Endothelial cell of umbilical vein (primary cell): Measurements from ENCODE around the gene MDGA2. TPM values are rescaled to one million over a fixed set of nuclear protein-coding genes. Genes with fewer than 3 reads are reported as not detected.

Source experiments
- BruUV-seq: library from RNA; stranded (reverse); fragments of 400-500 nt; replicated peaks from 2 replicates; lab custom pipeline; 2021; lab: Mats Ljungman, UMichigan
- CTCF ChIA-PET: fragments of 300-600, 350-600 bp; sonication (Branson Sonifier 250); formaldehyde crosslinking; loops from one replicate; lab custom pipeline; 2021; ENCODE audit warnings: antibody characterized with exemption, inconsistent platforms; lab: Charles Lee
- POLR2A ChIA-PET: fragments of 300-600, 350-600 bp; sonication (Branson Sonifier 250); formaldehyde crosslinking; loops from one replicate; lab custom pipeline; 2021; ENCODE audit warnings: antibody characterized with exemption, inconsistent platforms; lab: Charles Lee
- DNase-seq: peaks from one replicate; pipeline ENCODE4 v3.0.0-alpha.2; 2011; ENCODE audit warnings: low read depth, low spot score
- FAIRE-seq: peaks from 2 replicates; lab custom pipeline; 2011; peaks lifted over from hg19 to GRCh38; lab: Jason Lieb, UNC
- H2AFZ ChIP-seq: 2 replicates; pipeline ENCODE4 v1.6.0; 2012; ENCODE audit warnings: low read depth, low read length, control low read depth, inconsistent platforms
- H3K27ac ChIP-seq: 2 replicates; pipeline ENCODE4 v1.5.1; 2011; ENCODE audit warnings: low read depth, mild to moderate bottlenecking, control low read depth, low read length, moderate library complexity; ENCODE audit not compliant: insufficient read depth
- H3K27me3 ChIP-seq, 2 experiments: 2 replicates each; pipeline versions ENCODE4 v1.6.0 to v1.6.1; 2011; ENCODE audit warnings: low read length in 2 of 2, mixed read lengths in 1 of 2; ENCODE audit not compliant: control insufficient read depth in 2 of 2, insufficient read depth in 2 of 2
- H3K36me3 ChIP-seq, 2 experiments: 2 replicates in 1 of 2; 3 replicates in 1 of 2; pipeline ENCODE4 v1.5.1; 2011; ENCODE audit warnings: low read length in 2 of 2, mild to moderate bottlenecking in 1 of 2, moderate library complexity in 1 of 2; ENCODE audit not compliant: control insufficient read depth in 2 of 2, insufficient read depth in 2 of 2; ENCODE audit errors: extremely low read depth in 1 of 2
- H3K4me1 ChIP-seq: 3 replicates; pipeline ENCODE4 v1.5.1; 2011; ENCODE audit warnings: mild to moderate bottlenecking, low read length; ENCODE audit not compliant: control insufficient read depth, insufficient read depth; ENCODE audit errors: extremely low read depth
- H3K4me2 ChIP-seq: 2 replicates; pipeline ENCODE4 v1.6.1; 2011; ENCODE audit warnings: low read length, control low read depth, mixed read lengths; ENCODE audit not compliant: insufficient read depth
- H3K4me3 ChIP-seq, 3 experiments: fragments of 200-600 bp in 1 of 3; sonication (generic), shearing (Covaris generic) in 1 of 3; replicated peaks in 1 of 3; 2 replicates each; pipeline ENCODE4 v1.5.1; 2011 to 2016; ENCODE audit warnings: control low read depth in 3 of 3, low read length in 3 of 3, mild to moderate bottlenecking in 2 of 3, inconsistent platforms in 1 of 3, low read depth in 1 of 3, moderate library complexity in 1 of 3; ENCODE audit not compliant: insufficient read depth in 1 of 3
- H3K79me2 ChIP-seq: 2 replicates; pipeline ENCODE4 v1.6.0; 2012; ENCODE audit warnings: low read length, inconsistent platforms; ENCODE audit not compliant: control insufficient read depth, insufficient read depth
- H3K9ac ChIP-seq: replicated peaks from 2 replicates; pipeline ENCODE3; 2011; ENCODE audit warnings: low read length, control low read depth; ENCODE audit not compliant: insufficient read depth; ENCODE audit errors: extremely low read depth
- H3K9me1 ChIP-seq: replicated peaks from 3 replicates; pipeline ENCODE4 v1.6.0; 2011; ENCODE audit warnings: mild to moderate bottlenecking, low read length; ENCODE audit not compliant: control insufficient read depth, insufficient read depth; ENCODE audit errors: extremely low read depth
- H3K9me3 ChIP-seq: replicated peaks from 2 replicates; pipeline ENCODE4 v1.5.1; 2012; ENCODE audit warnings: low read length, inconsistent platforms; ENCODE audit not compliant: control insufficient read depth, insufficient read depth
- H4K20me1 ChIP-seq: replicated peaks from 2 replicates; pipeline ENCODE3; 2011; ENCODE audit warnings: mild to moderate bottlenecking, low read length; ENCODE audit not compliant: control insufficient read depth, insufficient read depth; ENCODE audit errors: extremely low read depth
- CTCF ChIP-seq, 2 donors: IDR thresholded peaks; 1 replicate in 1 of 2; 2 replicates in 1 of 2; pipeline ENCODE4 v1.5.1; 2011; ENCODE audit warnings: low read length in 2 of 2, mild to moderate bottlenecking in 2 of 2, moderate library complexity in 2 of 2, control low read depth in 1 of 2, inconsistent platforms in 1 of 2, low read depth in 1 of 2; ENCODE audit not compliant: insufficient read depth in 1 of 2; ENCODE audit errors: extremely low read depth in 1 of 2
- EZH2 ChIP-seq: IDR thresholded peaks from 2 replicates; pipeline ENCODE4 v1.6.1; 2012; ENCODE audit warnings: borderline replicate concordance, low read depth, mild to moderate bottlenecking, moderate library complexity, low read length, inconsistent platforms; ENCODE audit not compliant: severe bottlenecking
- FOS ChIP-seq: IDR thresholded peaks from 2 replicates; pipeline ENCODE4 v1.6.1; 2011; ENCODE audit warnings: mild to moderate bottlenecking, low read length, moderate library complexity, borderline replicate concordance; ENCODE audit not compliant: insufficient read depth
- GATA2 ChIP-seq: IDR thresholded peaks from 2 replicates; pipeline ENCODE4 v1.7.0; 2011; ENCODE audit warnings: low read depth, mild to moderate bottlenecking, moderate library complexity, mixed read lengths, low read length; ENCODE audit not compliant: insufficient read length, insufficient read depth
- JUN ChIP-seq: IDR thresholded peaks from 2 replicates; pipeline ENCODE4 v1.6.1; 2011; ENCODE audit warnings: borderline replicate concordance, low read depth; ENCODE audit not compliant: insufficient read length, insufficient read depth
- MAX ChIP-seq: IDR thresholded peaks from 2 replicates; pipeline ENCODE4 v1.6.1; 2011; ENCODE audit not compliant: insufficient read depth, insufficient read length
- MYC ChIP-seq: IDR thresholded peaks from one replicate; pipeline ENCODE4 v1.6.1; 2011; ENCODE audit warnings: mild to moderate bottlenecking, low read depth, low read length
- POLR2A ChIP-seq: IDR thresholded peaks from 2 replicates; pipeline ENCODE4 v1.6.1; 2012; ENCODE audit warnings: low read depth, mild to moderate bottlenecking, control low read depth, low read length
- POLR2AphosphoS5 ChIP-seq: IDR thresholded peaks from 2 replicates; pipeline ENCODE4 v1.6.1; 2012; ENCODE audit warnings: low read depth, mild to moderate bottlenecking, control low read depth, low read length, moderate library complexity; ENCODE audit not compliant: insufficient read depth
- dilution Hi-C: fragments of 300-500 bp; cut with MboI; formaldehyde crosslinking; loops from one replicate; pipeline ENCODE4 v1.15.0; 2019; ENCODE audit warnings: low sequenced_read_pairs; ENCODE audit not compliant: extremely low pct_ligation_motif_present
- intact Hi-C: fragments of 100-400 bp; cut with micrococcal nuclease; formaldehyde crosslinking; loops from one replicate; pipeline ENCODE4 v1.10.0; 2022
- polyA plus RNA-seq, 4 experiments: library from polyadenylated mRNA; depleted of rRNA in 3 of 4; stranded (reverse) in 3 of 4; unstranded in 1 of 4; fragments of >200 nt; gene quantifications; 2 replicates each; pipeline versions ENCODE4 v1.2.1 to v1.2.3, GENCODE V29; 2011 to 2012; ENCODE audit warnings: missing spikeins in 1 of 4
- total RNA-seq: library from RNA; stranded (reverse); gene quantifications from 2 replicates; pipeline ENCODE4 v1.2.3, GENCODE V29; 2021

The MDGA2 gene
- total and polyA plus RNA-seq, 2 donors (not counting 3 experiments of a cell fraction or from before 2014, with no cell fraction given), result not detected

GRCh38 chr14:47567273-47567672, 108.1 kb downstream of the MDGA2 start:
- H3K27me3 ChIP-seq, result no peaks in the 10 kb centered on the region
- ChIA-PET CTCF (no interaction called here), POLR2A (no interaction called here)
- no peaks in the 10 kb centered on the region for H4K20me1 ChIP-seq
- dilution Hi-C loops, result no loop called here
- no peaks in the 10 kb centered on the region for H3K36me3 ChIP-seq
- FAIRE-seq (no peak), DNase-seq (no peak)
- H3K4me2 ChIP-seq, result no peak overlapping the region
- H3K27ac ChIP-seq, result no peak overlapping the region
- no peak for TF ChIP-seq GATA2
- TF ChIP-seq MYC, result no peak
- no peak for TF ChIP-seq JUN
- no peak for TF ChIP-seq CTCF (IDR thresholded peaks at IDR 0.05; ENCODE audit: extremely low read depth in 1 of 2, insufficient read depth in 1 of 2, low read depth in 1 of 2, low read length in 2 of 2)
- TF ChIP-seq MAX, result no peak
- no peak for TF ChIP-seq EZH2
- no peak for TF ChIP-seq POLR2AphosphoS5
- TF ChIP-seq FOS, result no peak
- no peak for TF ChIP-seq POLR2A
- H3K79me2 ChIP-seq, result no peaks in the 10 kb centered on the region
- no peaks in the 10 kb centered on the region for H3K9me3 ChIP-seq
- no peaks in the 10 kb centered on the region for H3K4me1 ChIP-seq
- H3K9me1 ChIP-seq, result no peaks in the 10 kb centered on the region
- no peak overlapping the region for H3K9ac ChIP-seq
- no TSS peak for BruUV-seq
- intact Hi-C loops, result no loop called here
- H2AFZ ChIP-seq, result no peak overlapping the region
- H3K4me3 ChIP-seq, result no peak overlapping the region
